ENCODE measurements around the gene MBP.

DNA sequence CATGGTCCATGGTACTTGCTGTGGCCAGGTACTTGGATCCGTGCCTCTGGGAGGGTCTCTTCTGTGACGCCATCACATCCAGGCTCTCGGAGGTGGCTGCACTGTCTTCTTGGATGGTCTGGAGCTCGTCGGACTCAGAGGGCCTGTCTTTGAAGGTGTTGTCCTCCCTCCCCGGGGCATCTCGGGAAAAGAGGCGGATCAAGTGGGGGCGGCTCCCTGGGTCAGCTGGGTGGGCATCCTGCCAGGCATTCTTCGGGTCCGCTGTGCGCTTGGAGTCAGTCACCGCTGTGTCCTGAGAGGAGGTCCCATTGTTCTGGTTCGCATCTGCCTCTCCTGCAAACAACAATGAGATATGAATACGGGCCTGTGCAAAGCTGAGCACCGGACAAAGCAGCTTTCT, 115.6 kb downstream of the MBP start:
- TF ChIP-seq SP1 (IDR thresholded peaks at IDR 0.05; ENCODE audit: low read depth, low read length): no peak
- TF ChIP-seq GABPA (IDR thresholded peaks at IDR 0.05; ENCODE audit: low read depth): no peak
- TF ChIP-seq EZH2 (IDR thresholded peaks at IDR 0.05; ENCODE audit: borderline replicate concordance, control insufficient read depth, low read depth, low read length): no peak
- no peak for TF ChIP-seq POLR2AphosphoS2 (IDR thresholded peaks at IDR 0.05; ENCODE audit: low read depth, low read length)
- TF ChIP-seq, protein P1, sequence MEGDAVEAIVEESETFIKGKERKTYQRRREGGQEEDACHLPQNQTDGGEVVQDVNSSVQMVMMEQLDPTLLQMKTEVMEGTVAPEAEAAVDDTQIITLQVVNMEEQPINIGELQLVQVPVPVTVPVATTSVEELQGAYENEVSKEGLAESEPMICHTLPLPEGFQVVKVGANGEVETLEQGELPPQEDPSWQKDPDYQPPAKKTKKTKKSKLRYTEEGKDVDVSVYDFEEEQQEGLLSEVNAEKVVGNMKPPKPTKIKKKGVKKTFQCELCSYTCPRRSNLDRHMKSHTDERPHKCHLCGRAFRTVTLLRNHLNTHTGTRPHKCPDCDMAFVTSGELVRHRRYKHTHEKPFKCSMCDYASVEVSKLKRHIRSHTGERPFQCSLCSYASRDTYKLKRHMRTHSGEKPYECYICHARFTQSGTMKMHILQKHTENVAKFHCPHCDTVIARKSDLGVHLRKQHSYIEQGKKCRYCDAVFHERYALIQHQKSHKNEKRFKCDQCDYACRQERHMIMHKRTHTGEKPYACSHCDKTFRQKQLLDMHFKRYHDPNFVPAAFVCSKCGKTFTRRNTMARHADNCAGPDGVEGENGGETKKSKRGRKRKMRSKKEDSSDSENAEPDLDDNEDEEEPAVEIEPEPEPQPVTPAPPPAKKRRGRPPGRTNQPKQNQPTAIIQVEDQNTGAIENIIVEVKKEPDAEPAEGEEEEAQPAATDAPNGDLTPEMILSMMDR (IDR thresholded peaks at IDR 0.05 in 2 of 3, conservative IDR thresholded peaks at IDR 0.05 in 1 of 3; ENCODE audit: control insufficient read depth in 2 of 3, extremely low read depth in 1 of 3, insufficient read depth in 1 of 3, low read depth in 3 of 3, low read length in 3 of 3): no peak
- no peak for TF ChIP-seq ETV6 (conservative IDR thresholded peaks at IDR 0.05 in 1 of 2, IDR thresholded peaks at IDR 0.05 in 1 of 2; ENCODE audit: borderline replicate concordance in 1 of 2, low read depth in 1 of 2)
- no peak for TF ChIP-seq ZZZ3 (IDR thresholded peaks at IDR 0.05; ENCODE audit: control insufficient read depth, insufficient read length, low read depth)
- TF ChIP-seq, protein P2, sequence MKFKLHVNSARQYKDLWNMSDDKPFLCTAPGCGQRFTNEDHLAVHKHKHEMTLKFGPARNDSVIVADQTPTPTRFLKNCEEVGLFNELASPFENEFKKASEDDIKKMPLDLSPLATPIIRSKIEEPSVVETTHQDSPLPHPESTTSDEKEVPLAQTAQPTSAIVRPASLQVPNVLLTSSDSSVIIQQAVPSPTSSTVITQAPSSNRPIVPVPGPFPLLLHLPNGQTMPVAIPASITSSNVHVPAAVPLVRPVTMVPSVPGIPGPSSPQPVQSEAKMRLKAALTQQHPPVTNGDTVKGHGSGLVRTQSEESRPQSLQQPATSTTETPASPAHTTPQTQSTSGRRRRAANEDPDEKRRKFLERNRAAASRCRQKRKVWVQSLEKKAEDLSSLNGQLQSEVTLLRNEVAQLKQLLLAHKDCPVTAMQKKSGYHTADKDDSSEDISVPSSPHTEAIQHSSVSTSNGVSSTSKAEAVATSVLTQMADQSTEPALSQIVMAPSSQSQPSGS (IDR thresholded peaks at IDR 0.05; ENCODE audit: low read length): no peak
- no peak for TF ChIP-seq EP300 (IDR thresholded peaks at IDR 0.05; ENCODE audit: borderline replicate concordance in 1 of 2, control insufficient read depth in 1 of 2, low read depth in 2 of 2, low read length in 2 of 2)
- TF ChIP-seq, protein P3, sequence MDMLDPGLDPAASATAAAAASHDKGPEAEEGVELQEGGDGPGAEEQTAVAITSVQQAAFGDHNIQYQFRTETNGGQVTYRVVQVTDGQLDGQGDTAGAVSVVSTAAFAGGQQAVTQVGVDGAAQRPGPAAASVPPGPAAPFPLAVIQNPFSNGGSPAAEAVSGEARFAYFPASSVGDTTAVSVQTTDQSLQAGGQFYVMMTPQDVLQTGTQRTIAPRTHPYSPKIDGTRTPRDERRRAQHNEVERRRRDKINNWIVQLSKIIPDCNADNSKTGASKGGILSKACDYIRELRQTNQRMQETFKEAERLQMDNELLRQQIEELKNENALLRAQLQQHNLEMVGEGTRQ (IDR thresholded peaks at IDR 0.05; ENCODE audit: borderline replicate concordance, low read depth, low read length): no peak
- TF ChIP-seq CHD1 (IDR thresholded peaks at IDR 0.05; ENCODE audit: low read depth, low read length): no peak
- no peak for TF ChIP-seq WRNIP1 (IDR thresholded peaks at IDR 0.05; ENCODE audit: borderline replicate concordance, low read depth, low read length)
- TF ChIP-seq, protein P4, sequence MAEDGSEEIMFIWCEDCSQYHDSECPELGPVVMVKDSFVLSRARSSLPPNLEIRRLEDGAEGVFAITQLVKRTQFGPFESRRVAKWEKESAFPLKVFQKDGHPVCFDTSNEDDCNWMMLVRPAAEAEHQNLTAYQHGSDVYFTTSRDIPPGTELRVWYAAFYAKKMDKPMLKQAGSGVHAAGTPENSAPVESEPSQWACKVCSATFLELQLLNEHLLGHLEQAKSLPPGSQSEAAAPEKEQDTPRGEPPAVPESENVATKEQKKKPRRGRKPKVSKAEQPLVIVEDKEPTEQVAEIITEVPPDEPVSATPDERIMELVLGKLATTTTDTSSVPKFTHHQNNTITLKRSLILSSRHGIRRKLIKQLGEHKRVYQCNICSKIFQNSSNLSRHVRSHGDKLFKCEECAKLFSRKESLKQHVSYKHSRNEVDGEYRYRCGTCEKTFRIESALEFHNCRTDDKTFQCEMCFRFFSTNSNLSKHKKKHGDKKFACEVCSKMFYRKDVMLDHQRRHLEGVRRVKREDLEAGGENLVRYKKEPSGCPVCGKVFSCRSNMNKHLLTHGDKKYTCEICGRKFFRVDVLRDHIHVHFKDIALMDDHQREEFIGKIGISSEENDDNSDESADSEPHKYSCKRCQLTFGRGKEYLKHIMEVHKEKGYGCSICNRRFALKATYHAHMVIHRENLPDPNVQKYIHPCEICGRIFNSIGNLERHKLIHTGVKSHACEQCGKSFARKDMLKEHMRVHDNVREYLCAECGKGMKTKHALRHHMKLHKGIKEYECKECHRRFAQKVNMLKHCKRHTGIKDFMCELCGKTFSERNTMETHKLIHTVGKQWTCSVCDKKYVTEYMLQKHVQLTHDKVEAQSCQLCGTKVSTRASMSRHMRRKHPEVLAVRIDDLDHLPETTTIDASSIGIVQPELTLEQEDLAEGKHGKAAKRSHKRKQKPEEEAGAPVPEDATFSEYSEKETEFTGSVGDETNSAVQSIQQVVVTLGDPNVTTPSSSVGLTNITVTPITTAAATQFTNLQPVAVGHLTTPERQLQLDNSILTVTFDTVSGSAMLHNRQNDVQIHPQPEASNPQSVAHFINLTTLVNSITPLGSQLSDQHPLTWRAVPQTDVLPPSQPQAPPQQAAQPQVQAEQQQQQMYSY (CRISPR knock-in tag; IDR thresholded peaks at IDR 0.05): no peak

Data from GM12878 (cell line).